ENCODE data around the gene SEC14L1.

Gene SEC14L1

GRCh38 chr17:77227461-77228240 lies 86.9 kb downstream of the SEC14L1 start:
- Histone ChIP-seq H3K4me2 (ENCODE audit: low read length) (no peak overlapping the region), H2AFZ (no peak overlapping the region), H3K9me3 (ENCODE audit: control insufficient read depth, low read length) (no peaks in the 10 kb centered on the region), H3K27me3 (ENCODE audit: control insufficient read depth, insufficient read depth, low read length) (no peaks in the 10 kb centered on the region), H3K36me3 (ENCODE audit: control insufficient read depth, insufficient read depth, low read length) (no peaks in the 10 kb centered on the region), H3K4me1 (no peaks in the 10 kb centered on the region), H3K79me2 (no peaks in the 10 kb centered on the region), H3K9ac (no peak overlapping the region), H3K4me3 (ENCODE audit: low read depth, low read length) (no peak overlapping the region), H3K27ac (peak overlapping the region; percentile 52)
- no peak for TF ChIP-seq CTCF (IDR thresholded peaks at IDR 0.05)

GRCh38 chr17:77228241-77228752 lies 87.5 kb downstream of the SEC14L1 start:
- Histone ChIP-seq H3K36me3 (ENCODE audit: control insufficient read depth, insufficient read depth, low read length) (no peaks in the 10 kb centered on the region), H3K27me3 (ENCODE audit: control insufficient read depth, insufficient read depth, low read length) (no peaks in the 10 kb centered on the region), H2AFZ (no peak overlapping the region), H3K27ac (peak overlapping the region; percentile 52), H3K9ac (no peak overlapping the region), H3K4me2 (ENCODE audit: low read length) (no peak overlapping the region), H3K4me3 (ENCODE audit: low read depth, low read length) (no peak overlapping the region), H3K79me2 (no peaks in the 10 kb centered on the region), H3K9me3 (ENCODE audit: control insufficient read depth, low read length) (no peaks in the 10 kb centered on the region), H3K4me1 (no peaks in the 10 kb centered on the region)
- TF ChIP-seq CTCF (IDR thresholded peaks at IDR 0.05): no peak

DNA sequence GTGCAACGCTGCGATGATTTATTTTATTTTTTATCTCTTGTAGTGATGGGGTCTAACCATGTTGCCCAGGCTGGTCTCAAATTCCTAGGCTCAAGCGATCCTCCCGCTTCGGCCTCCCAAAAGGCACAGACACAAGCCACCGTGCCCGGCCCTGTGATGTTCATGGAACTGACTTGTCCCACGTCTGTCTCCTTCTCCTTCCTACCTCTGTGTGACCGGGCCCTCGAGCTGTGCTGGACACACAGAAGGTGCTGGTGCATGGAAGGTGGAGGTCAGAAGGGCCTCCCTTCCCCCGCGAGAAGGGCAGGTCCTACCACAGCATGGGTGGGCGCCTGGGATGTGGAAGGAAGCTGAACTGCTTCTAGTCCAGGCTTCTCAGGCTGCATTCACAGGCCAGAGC lies 88.0 kb downstream of the SEC14L1 start:
- no peak overlapping the region for H3K9ac ChIP-seq
- no peaks in the 10 kb centered on the region for H3K4me1 ChIP-seq
- no peak overlapping the region for H3K4me3 ChIP-seq (ENCODE audit: low read depth, low read length)
- H2AFZ ChIP-seq: no peak overlapping the region
- no peaks in the 10 kb centered on the region for H3K36me3 ChIP-seq (ENCODE audit: control insufficient read depth, insufficient read depth, low read length)
- TF ChIP-seq CTCF (IDR thresholded peaks at IDR 0.05): no peak
- H3K9me3 ChIP-seq (ENCODE audit: control insufficient read depth, low read length): no peaks in the 10 kb centered on the region
- no peaks in the 10 kb centered on the region for H3K79me2 ChIP-seq
- no peak overlapping the region for H3K27ac ChIP-seq
- H3K4me2 ChIP-seq (ENCODE audit: low read length): no peak overlapping the region
- no peaks in the 10 kb centered on the region for H3K27me3 ChIP-seq (ENCODE audit: control insufficient read depth, insufficient read depth, low read length)

DNA sequence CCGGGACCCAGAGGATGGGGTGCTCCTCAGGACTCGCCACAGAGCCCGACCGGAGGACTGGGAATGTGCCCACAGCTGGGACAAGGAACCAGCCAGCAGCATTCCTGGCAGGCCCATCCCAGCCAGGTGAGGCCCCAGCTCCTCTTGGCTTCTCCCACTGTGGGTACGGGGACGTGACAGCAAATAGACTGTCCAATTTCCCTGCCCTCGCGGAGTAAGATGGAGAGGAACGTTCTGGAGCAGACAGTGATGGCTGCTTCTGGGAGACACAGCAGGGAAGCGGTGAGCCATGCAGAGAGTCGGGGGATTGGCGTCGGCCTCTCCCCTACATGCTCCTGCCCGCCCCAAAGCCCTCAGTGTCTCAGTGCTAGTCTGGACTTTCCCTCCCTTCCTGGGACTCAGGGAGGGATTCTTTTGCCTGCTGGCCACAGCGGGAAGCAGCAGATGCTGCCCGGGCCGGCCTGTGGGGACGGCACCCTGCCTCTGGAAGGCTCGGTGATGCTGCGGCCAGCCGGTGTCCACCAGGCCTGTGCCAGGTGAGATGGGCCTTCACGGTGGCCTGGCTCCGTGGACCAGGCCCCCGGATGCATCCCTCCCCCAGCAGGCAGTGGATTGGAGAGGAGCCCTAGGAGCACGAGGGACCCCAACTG lies 89.1 kb downstream of the SEC14L1 start:
- Histone ChIP-seq H3K4me2 (ENCODE audit: low read length) (no peak overlapping the region), H3K9me3 (ENCODE audit: control insufficient read depth, low read length) (no peaks in the 10 kb centered on the region), H3K9ac (no peak overlapping the region), H3K27ac (no peak overlapping the region), H3K4me1 (no peaks in the 10 kb centered on the region), H3K4me3 (ENCODE audit: low read depth, low read length) (no peak overlapping the region), H2AFZ (no peak overlapping the region), H3K79me2 (no peaks in the 10 kb centered on the region), H3K36me3 (ENCODE audit: control insufficient read depth, insufficient read depth, low read length) (no peaks in the 10 kb centered on the region), H3K27me3 (ENCODE audit: control insufficient read depth, insufficient read depth, low read length) (no peaks in the 10 kb centered on the region)
- TF ChIP-seq CTCF (IDR thresholded peaks at IDR 0.05): no peak

Measured in parathyroid adenoma (tissue), 2 donors.